ENCODE results near the gene FGF14.

- TF ChIP-seq CTCF (IDR thresholded peaks at IDR 0.05; ENCODE audit: insufficient read depth, low read length, poor library complexity, severe bottlenecking) (no peak), EZH2phosphoT487 (conservative IDR thresholded peaks at IDR 0.05; ENCODE audit: low read length) (no peak)
These were observed 103.8 kb downstream of the FGF14 start for GRCh38 chr13:102298051-102298450.
